AG04450 (cell line): Measurements from ENCODE around the gene DENND4C. TPM values are rescaled to one million over a fixed set of nuclear protein-coding genes. Genes with fewer than 3 reads are reported as not detected.

Experiments
- CTCF ChIA-PET: fragments of 300-600, 350-600 bp; formaldehyde crosslinking; extraction: SDS; loops from one replicate; lab custom pipeline; 2022; ENCODE audit warnings: antibody characterized with exemption, inconsistent platforms; lab: Charles Lee
- POLR2A ChIA-PET: fragments of 350-600 bp; formaldehyde crosslinking; extraction: SDS; loops from one replicate; lab custom pipeline; 2021; ENCODE audit warnings: antibody characterized with exemption, inconsistent platforms; lab: Yijun Ruan, JAX
- DNase-seq: peaks from one replicate; pipeline ENCODE4 v3.0.0-alpha.2; 2011; ENCODE audit warnings: low read depth, low spot score
- H3K27ac ChIP-seq: one replicate; pipeline ENCODE4 v1.5.1; 2012; ENCODE audit warnings: low read depth, low read length, control low read depth
- H3K27me3 ChIP-seq: one replicate; pipeline ENCODE4 v1.6.0; 2012; ENCODE audit warnings: low read length; ENCODE audit not compliant: control insufficient read depth, insufficient read depth
- H3K4me3 ChIP-seq: 2 replicates; pipeline ENCODE4 v1.5.1; 2011; ENCODE audit warnings: mild to moderate bottlenecking, low read depth, low read length, control low read depth
- H3K9me3 ChIP-seq: 2 replicates; pipeline ENCODE4 v1.5.1; 2012; ENCODE audit warnings: low read length; ENCODE audit not compliant: control insufficient read depth, insufficient read depth
- polyA plus RNA-seq: library from polyadenylated mRNA; depleted of rRNA; stranded (reverse); fragments of >200 nt; gene quantifications from 2 replicates; pipeline ENCODE4 v1.2.3, GENCODE V29; 2011
- TF ChIP-seq, protein P1 (sequence below): IDR thresholded peaks from 2 replicates; pipeline ENCODE4 v1.5.1; 2011; ENCODE audit warnings: low read depth, low read length, control low read depth, inconsistent platforms

DENND4C gene
- polyA plus RNA-seq, 1 experiment: 27.9 TPM

DNA sequence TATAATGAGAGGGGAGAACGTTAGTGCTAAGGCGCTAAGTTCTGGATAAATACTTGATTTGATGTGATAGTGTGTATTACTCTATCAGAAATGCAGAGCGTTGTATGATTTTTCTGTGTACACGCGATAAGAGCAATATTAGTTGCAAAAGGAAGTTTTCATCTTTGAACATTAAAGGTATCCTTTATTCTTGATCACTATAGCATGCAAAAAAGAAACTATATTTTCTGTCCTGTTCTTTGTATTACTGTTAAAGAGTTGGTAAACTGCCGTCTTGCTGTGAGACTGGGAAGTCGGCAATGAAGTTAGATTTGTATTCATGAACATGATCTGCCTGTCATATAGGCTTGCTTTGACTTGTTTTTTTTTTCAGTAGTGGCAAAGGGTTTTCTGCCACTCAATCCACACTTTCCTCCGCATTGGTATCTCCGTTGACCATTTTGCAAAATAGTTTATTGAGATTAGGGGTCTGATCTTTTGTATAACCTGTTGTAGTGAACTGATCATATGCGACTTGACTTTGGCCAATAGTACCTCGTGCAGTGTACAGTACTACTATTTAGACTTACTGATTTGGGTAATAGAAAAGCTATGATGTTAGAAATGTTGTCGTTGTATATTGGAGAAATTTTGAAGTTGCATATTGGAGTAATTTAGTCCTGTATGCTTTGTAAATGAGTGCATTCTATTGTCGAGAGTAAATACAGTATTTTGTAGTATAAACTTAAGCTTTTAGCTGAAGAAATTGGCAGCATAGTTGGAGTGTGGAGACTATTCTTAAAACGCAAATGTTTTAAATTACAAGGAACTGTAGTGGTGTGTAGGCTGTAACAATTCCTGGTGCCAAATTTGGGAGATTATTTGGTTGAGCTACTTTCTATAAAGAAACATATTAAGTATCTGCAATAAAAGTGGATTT, 1.7 kb downstream of the DENND4C start:
- ChIA-PET CTCF (interaction anchor here (0.6 to 2.1 kb wide), 11 partner anchors 12 to 233 kb away, joined by 3 to 8 read pairs (median 4); partner anchors contain the start of gene RRAGA), POLR2A (interaction anchor here (0.7 to 0.8 kb wide), 3 partner anchors 48 to 183 kb away, joined by 3 read pairs; partner anchors contain the start of gene RRAGA)
- DNase-seq: no peak
- H3K4me3 ChIP-seq: peak overlapping the region; percentile 83
- no peak overlapping the region for H3K27ac ChIP-seq
- H3K27me3 ChIP-seq: no peaks in the 10 kb centered on the region
- TF ChIP-seq, protein P1, sequence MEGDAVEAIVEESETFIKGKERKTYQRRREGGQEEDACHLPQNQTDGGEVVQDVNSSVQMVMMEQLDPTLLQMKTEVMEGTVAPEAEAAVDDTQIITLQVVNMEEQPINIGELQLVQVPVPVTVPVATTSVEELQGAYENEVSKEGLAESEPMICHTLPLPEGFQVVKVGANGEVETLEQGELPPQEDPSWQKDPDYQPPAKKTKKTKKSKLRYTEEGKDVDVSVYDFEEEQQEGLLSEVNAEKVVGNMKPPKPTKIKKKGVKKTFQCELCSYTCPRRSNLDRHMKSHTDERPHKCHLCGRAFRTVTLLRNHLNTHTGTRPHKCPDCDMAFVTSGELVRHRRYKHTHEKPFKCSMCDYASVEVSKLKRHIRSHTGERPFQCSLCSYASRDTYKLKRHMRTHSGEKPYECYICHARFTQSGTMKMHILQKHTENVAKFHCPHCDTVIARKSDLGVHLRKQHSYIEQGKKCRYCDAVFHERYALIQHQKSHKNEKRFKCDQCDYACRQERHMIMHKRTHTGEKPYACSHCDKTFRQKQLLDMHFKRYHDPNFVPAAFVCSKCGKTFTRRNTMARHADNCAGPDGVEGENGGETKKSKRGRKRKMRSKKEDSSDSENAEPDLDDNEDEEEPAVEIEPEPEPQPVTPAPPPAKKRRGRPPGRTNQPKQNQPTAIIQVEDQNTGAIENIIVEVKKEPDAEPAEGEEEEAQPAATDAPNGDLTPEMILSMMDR: no peak
- no peaks in the 10 kb centered on the region; the same call in 1 of the 2 replicates for H3K9me3 ChIP-seq

DNA sequence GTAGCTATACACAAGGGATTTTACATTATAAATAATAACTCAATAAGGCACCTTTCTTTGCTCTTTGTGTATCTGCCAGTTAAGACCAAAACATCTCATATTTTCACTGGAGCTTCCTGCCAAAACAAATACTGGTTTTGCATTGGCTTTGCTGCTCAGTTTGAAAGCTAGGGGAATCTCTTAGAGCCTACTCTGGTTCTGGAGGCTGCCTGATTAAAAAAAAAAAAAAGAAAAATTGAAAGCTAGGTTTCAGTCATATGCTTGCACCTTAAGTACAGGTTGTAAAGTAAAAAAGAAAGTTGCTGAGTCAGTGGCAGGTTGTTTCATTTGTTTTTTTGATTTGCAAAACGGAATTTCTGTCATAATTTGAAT, 2.3 kb downstream of the DENND4C start:
- no peak for DNase-seq
- ChIA-PET POLR2A (interaction anchor here (0.7 to 0.8 kb wide), 2 partner anchors 49 to 163 kb away, joined by 3 read pairs; no protein-coding TSS in a partner anchor), CTCF (interaction anchor here (0.6 to 2.1 kb wide), 12 partner anchors 9 to 601 kb away, joined by 3 to 8 read pairs (median 4); partner anchors contain the start of gene RRAGA)
- Histone ChIP-seq H3K9me3 (no peaks in the 10 kb centered on the region; the same call in 1 of the 2 replicates), H3K27me3 (no peaks in the 10 kb centered on the region), H3K4me3 (peak overlapping the region; percentile 83; the same call in 1 of the 2 replicates), H3K27ac (no peak overlapping the region)
- TF ChIP-seq, protein P1: 0 out of 2 replicates have a peak, but pooled peaks have one; percentile 14

DNA sequence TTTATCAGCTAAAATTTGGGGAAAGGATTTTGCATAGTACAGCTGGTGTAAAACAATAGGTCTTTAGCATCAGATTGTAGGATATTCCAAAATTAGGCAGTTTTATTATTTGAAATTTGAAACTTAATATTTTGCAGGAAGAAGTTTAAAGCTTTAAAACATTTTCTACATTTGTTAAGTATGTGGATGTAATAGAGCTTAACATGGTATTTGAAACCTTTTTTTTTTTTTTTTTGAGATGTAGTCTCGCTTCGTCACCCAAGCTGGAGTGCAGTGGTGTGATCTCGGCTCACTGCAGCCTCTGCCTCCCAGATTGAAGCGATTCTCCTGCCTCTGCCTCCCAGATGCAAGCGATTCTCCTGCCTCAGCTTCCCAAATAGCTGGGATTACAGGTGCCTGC, 2.9 kb downstream of the DENND4C start:
- H3K27ac ChIP-seq: no peak overlapping the region

DNA sequence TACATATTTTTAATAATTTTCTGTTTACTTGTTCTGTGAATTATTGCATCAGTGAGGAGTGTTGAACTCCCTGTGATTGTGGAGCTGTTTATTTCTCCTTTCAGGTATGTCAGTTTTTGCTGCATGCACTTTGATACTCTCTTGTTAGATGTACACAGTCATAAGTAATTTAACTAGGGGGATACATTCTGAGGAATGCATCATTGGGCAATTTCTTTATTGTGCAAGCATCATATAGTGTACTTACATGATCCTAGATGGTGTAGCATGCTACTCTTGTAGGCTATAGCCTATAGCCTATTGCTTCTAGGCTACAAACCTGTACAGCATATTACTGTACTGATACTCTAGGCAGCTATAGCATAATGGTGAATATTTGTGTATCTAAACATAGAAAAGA, 9.5 kb downstream of the DENND4C start:
- Histone ChIP-seq H3K27ac (no peak overlapping the region), H3K9me3 (no peaks in the 10 kb centered on the region), H3K4me3 (no peak overlapping the region), H3K27me3 (no peaks in the 10 kb centered on the region)
- CTCF ChIA-PET: no interaction called here
- POLR2A ChIA-PET: no interaction called here
- no peak for DNase-seq
- TF ChIP-seq, protein P1: no peak

More for the DNA sequence above, 2.9 kb downstream of the DENND4C start:
- no peak for DNase-seq
- ChIA-PET CTCF (interaction anchor here (0.7 to 2.1 kb wide), 8 partner anchors 9 to 602 kb away, joined by 3 to 8 read pairs (median 4); partner anchors contain the start of gene RRAGA), POLR2A (no interaction called here)
- Histone ChIP-seq H3K4me3 (no peak overlapping the region; the same call in 1 of the 2 replicates), H3K27me3 (no peaks in the 10 kb centered on the region), H3K9me3 (no peaks in the 10 kb centered on the region; the same call in 1 of the 2 replicates)
- TF ChIP-seq, protein P1: no peak
